ENCODE data around the gene ADGRG3. TPM values are rescaled to one million over a fixed set of nuclear protein-coding genes. Genes with fewer than 3 reads are reported as not detected.
A peak's percentile ranks its signal among the peaks of the same experiment; 100 is the strongest.
"Not testable (repeated sequence)": the region's sequence is repeated elsewhere in the genome, so short reads cannot be mapped to it uniquely, and the experiment has no call there.

ADGRG3 gene
- total and polyA plus RNA-seq, 4 donors: 0.08 to 3.9 (median 0.54) TPM

DNA sequence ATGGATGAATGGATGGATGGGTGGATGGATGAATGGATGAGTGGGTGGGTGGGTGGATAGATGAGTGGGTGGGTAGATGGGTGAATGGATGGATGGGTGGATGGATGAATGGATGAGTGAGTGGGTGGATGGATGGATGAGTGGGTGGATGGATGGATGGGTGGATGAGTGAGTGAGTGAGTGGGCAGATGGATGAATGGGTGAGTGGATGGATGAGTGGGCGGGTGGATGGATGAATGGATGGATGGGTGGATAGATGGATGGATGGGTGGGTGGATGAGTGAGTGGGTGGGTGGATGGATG, 61.0 kb downstream of the ADGRG3 start:
- H3K9me3 ChIP-seq (ENCODE audit: control insufficient read depth, low read length): no peaks in the 10 kb centered on the region
- H3K27ac ChIP-seq (ENCODE audit: low read depth in 1 of 2, low read length in 2 of 2): no peak overlapping the region
- H3K27me3 ChIP-seq (ENCODE audit: control insufficient read depth in 1 of 2, insufficient read depth in 2 of 2, low read length in 1 of 2): no peaks in the 10 kb centered on the region
- WGBS, 2 donors: 89 to 94% methylated on average over 1 of the region's 1 CpG
- no peak for ATAC-seq (ENCODE audit: low FRiP score)
- H3K4me3 ChIP-seq (ENCODE audit: low read length in 2 of 2): no peak overlapping the region
- DNase-seq: peak in 1 of 2 donors; percentile 3
- no peaks in the 10 kb centered on the region for H3K36me3 ChIP-seq (ENCODE audit: control insufficient read depth in 1 of 2, insufficient read depth in 2 of 2, low read length in 1 of 2)
- no peaks in the 10 kb centered on the region for H3K4me1 ChIP-seq (ENCODE audit: control insufficient read depth in 1 of 2, insufficient read depth in 2 of 2, low read length in 2 of 2)
- intact Hi-C loops (cut with DNase I): loop anchor here in 1 of 2 donors (10.0 kb wide), 1 partner anchor 154 kb away; no protein-coding TSS in a partner anchor

DNA sequence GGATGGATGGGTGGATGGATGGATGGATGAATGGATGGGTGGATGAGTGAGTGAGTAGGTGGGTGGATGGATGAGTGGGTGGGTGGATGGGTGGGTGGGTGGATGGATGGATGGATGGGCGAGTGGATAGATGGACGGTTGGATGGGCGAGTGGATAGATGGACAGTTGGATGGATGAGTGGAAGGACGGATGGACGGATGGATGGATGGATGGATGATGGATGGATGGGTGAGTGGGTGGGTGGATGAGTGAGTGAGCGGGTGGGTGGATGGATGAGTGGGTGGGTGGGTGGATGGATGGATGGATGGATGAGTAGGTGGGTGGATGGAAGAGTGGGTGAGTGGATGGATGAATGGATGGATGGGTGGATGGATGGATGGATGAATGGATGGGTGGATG, 61.7 kb downstream of the ADGRG3 start:
- intact Hi-C loops (cut with DNase I): loop anchor here in 1 of 2 donors (10.0 kb wide), 1 partner anchor 155 kb away; no protein-coding TSS in a partner anchor
- ATAC-seq (ENCODE audit: low FRiP score); H3K4me1 ChIP-seq (ENCODE audit: control insufficient read depth in 1 of 2, insufficient read depth in 2 of 2, low read length in 2 of 2); H3K27ac ChIP-seq (ENCODE audit: low read depth in 1 of 2, low read length in 2 of 2); H3K9me3 ChIP-seq (ENCODE audit: control insufficient read depth, low read length); H3K27me3 ChIP-seq (ENCODE audit: control insufficient read depth in 1 of 2, insufficient read depth in 2 of 2, low read length in 1 of 2); H3K4me3 ChIP-seq (ENCODE audit: low read length in 2 of 2); H3K36me3 ChIP-seq (ENCODE audit: control insufficient read depth in 1 of 2, insufficient read depth in 2 of 2, low read length in 1 of 2): not testable (repeated sequence)
- 91 to 97% methylated on average over 6 of the region's 6 CpGs for WGBS, 2 donors
- DNase-seq: peak in 1 of 2 donors; percentile 1

DNA sequence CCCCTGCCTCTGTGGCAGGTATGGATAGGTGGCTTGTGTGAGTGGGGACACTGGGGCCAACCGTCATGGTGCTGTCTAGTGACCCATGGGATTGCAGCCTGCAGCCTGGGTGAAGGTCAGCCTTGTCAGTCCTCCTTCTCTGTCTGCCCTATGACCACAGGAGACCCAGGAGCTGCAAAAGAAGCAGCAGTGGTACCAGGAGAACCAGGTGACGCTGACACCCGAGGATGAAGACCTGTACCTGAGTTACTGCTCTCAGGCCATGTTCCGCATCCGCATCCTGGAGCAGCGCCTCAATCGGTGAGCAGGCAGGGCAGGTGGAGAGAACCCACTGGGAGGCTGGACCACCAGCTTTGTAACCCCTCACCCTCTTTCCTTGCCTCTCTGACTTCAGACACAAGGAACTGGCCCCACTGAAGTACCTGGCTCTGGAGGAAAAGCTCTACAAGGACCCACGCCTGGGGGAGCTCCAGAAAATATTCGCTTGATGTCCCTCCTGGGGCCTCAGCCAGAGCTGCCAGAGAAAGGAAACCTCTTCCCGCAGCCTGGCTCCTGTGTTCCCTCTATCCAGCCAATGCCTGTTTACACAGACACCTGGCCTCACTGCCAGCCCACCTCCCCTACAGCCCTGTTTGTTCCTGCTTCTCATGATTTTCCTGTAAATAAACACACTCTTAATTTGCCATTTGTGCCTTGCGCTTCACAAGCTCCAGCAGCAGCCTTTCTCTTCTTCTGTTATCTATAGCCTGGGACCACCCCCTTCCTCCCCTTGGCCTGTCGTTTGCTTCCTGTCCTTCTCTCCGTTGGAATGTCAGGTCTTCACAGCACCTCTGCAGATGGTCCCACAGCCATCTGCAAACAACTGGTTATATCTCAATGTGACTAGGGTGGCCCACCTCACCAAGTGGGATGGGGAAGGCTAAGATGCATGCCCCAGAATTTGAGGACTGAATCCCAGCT, 62.9 kb downstream of the ADGRG3 start:
- WGBS, 2 donors: 63 to 65% methylated on average over 13 of the region's 13 CpGs
- H3K27ac ChIP-seq (ENCODE audit: low read depth in 1 of 2, low read length in 2 of 2): no peak overlapping the region
- H3K27me3 ChIP-seq (ENCODE audit: control insufficient read depth in 1 of 2, insufficient read depth in 2 of 2, low read length in 1 of 2): no peaks in the 10 kb centered on the region
- no peaks in the 10 kb centered on the region for H3K4me1 ChIP-seq (ENCODE audit: control insufficient read depth in 1 of 2, insufficient read depth in 2 of 2, low read length in 2 of 2)
- intact Hi-C loops (cut with DNase I): no loop called here
- no peaks in the 10 kb centered on the region for H3K36me3 ChIP-seq (ENCODE audit: control insufficient read depth in 1 of 2, insufficient read depth in 2 of 2, low read length in 1 of 2)
- DNase-seq (peak in 1 of 2 donors; percentile 40), ATAC-seq (ENCODE audit: low FRiP score) (no peak)
- no peaks in the 10 kb centered on the region for H3K9me3 ChIP-seq (ENCODE audit: control insufficient read depth, low read length)
- no peak overlapping the region for H3K4me3 ChIP-seq (ENCODE audit: low read length in 2 of 2)

DNA sequence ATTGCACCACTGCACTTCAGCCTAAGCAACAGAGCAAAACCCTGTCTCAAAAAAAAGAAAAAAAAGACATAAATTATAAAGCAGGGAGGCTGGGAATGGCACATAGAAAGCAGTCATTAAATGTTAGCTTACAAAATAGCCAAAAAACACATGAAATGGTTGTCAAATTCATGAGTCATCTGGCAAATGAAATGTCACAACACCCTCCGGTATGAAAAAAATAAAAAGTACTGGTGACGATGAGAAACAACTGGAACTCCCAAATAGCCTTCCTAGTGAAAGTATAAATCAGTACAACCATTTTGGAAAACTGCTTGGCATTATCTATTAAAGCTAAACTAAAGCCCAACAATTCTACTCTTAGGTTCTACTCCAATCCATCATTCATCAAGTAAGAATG, 63.9 kb downstream of the ADGRG3 start:
- Histone ChIP-seq H3K4me1 (ENCODE audit: control insufficient read depth in 1 of 2, insufficient read depth in 2 of 2, low read length in 2 of 2) (peaks cover 0 to 3% of the 10 kb centered on the region in 2 donors), H3K4me3 (ENCODE audit: low read length in 2 of 2) (no peak overlapping the region), H3K36me3 (ENCODE audit: control insufficient read depth in 1 of 2, insufficient read depth in 2 of 2, low read length in 1 of 2) (no peaks in the 10 kb centered on the region), H3K27ac (ENCODE audit: low read depth in 1 of 2, low read length in 2 of 2) (no peak overlapping the region), H3K27me3 (ENCODE audit: control insufficient read depth in 1 of 2, insufficient read depth in 2 of 2, low read length in 1 of 2) (no peaks in the 10 kb centered on the region), H3K9me3 (ENCODE audit: control insufficient read depth, low read length) (no peaks in the 10 kb centered on the region)
- DNase-seq: no peak
- intact Hi-C loops (cut with DNase I): no loop called here
- ATAC-seq (ENCODE audit: low FRiP score): no peak
- 0 to 6% methylated on average over 2 of the region's 2 CpGs for WGBS, 2 donors

DNA sequence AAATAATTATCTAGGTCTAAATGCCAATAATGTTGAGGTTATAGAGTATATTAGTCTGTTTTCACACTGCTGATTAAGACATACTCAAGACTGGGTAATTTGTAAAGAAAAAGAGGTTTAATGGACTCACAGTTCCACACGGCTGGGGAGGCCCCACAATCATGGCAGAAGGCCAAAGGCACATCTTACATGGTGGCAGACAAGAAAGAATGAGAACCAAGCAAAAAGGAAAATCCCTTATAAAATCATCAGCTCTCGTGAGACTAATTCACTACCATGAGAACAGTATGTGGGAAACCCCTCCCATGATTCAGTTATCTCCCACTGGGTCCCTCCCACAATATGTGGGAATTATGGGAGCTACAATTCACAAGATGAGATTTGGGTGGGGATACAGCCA, 64.6 kb downstream of the ADGRG3 start:
- H3K4me1 ChIP-seq (ENCODE audit: control insufficient read depth in 1 of 2, insufficient read depth in 2 of 2, low read length in 2 of 2): peaks cover 0 to 3% of the 10 kb centered on the region in 2 donors
- H3K9me3 ChIP-seq (ENCODE audit: control insufficient read depth, low read length): no peaks in the 10 kb centered on the region
- H3K4me3 ChIP-seq (ENCODE audit: low read length in 2 of 2): no peak overlapping the region
- H3K27me3 ChIP-seq (ENCODE audit: control insufficient read depth in 1 of 2, insufficient read depth in 2 of 2, low read length in 1 of 2): no peaks in the 10 kb centered on the region
- H3K36me3 ChIP-seq (ENCODE audit: control insufficient read depth in 1 of 2, insufficient read depth in 2 of 2, low read length in 1 of 2): no peaks in the 10 kb centered on the region
- intact Hi-C loops (cut with DNase I): no loop called here
- DNase-seq (peak in 1 of 2 donors; percentile 11), ATAC-seq (ENCODE audit: low FRiP score) (no peak)
- 59 to 67% methylated on average over 2 of the region's 2 CpGs for WGBS, 2 donors
- no peak overlapping the region for H3K27ac ChIP-seq (ENCODE audit: low read depth in 1 of 2, low read length in 2 of 2)

DNA sequence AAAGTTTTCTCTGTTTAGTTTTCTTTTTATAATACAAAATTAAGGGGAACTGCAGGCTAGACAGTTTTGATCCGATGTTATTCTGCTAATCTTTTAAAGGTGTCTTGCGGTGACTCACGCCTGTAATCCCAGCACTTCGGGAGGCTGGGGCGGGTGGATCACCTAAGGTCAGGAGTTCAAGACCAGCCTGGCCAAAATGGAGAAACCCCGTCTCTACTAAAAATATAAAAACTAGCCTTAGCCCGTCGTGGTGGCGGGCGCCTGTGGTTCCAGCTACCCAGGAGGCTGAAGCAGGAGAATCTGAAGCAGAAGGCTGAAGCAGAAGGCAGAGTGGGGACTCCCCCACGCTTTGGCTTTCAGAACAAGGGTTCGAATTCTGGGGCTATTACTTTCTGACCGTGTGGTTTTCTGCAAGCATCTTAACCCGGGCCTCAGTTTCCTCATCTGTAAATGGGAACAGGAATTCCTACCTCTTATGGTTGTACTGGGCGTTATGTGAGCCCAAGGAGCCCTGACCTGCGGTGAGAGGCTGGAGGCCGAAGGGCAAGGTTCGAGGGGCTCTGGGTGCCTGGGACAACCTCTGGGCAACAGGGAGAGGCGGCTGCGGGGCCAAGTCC, 66.3 kb downstream of the ADGRG3 start:
- Histone ChIP-seq H3K4me1 (ENCODE audit: control insufficient read depth in 1 of 2, insufficient read depth in 2 of 2, low read length in 2 of 2) (peaks cover 0 to 3% of the 10 kb centered on the region in 2 donors), H3K4me3 (ENCODE audit: low read length in 2 of 2) (peak overlapping the region; percentile 75 to 93), H3K9me3 (ENCODE audit: control insufficient read depth, low read length) (no peaks in the 10 kb centered on the region), H3K27me3 (ENCODE audit: control insufficient read depth in 1 of 2, insufficient read depth in 2 of 2, low read length in 1 of 2) (no peaks in the 10 kb centered on the region), H3K27ac (ENCODE audit: low read depth in 1 of 2, low read length in 2 of 2) (peak overlapping the region in 1 of 2 donors; percentile 90), H3K36me3 (ENCODE audit: control insufficient read depth in 1 of 2, insufficient read depth in 2 of 2, low read length in 1 of 2) (no peaks in the 10 kb centered on the region)
- peak in 1 of 2 donors; percentile 63 for DNase-seq
- intact Hi-C loops (cut with DNase I): no loop called here
- ATAC-seq (ENCODE audit: low FRiP score): no peak
- WGBS, 2 donors: 60 to 63% methylated on average over 20 of the region's 20 CpGs

DNA sequence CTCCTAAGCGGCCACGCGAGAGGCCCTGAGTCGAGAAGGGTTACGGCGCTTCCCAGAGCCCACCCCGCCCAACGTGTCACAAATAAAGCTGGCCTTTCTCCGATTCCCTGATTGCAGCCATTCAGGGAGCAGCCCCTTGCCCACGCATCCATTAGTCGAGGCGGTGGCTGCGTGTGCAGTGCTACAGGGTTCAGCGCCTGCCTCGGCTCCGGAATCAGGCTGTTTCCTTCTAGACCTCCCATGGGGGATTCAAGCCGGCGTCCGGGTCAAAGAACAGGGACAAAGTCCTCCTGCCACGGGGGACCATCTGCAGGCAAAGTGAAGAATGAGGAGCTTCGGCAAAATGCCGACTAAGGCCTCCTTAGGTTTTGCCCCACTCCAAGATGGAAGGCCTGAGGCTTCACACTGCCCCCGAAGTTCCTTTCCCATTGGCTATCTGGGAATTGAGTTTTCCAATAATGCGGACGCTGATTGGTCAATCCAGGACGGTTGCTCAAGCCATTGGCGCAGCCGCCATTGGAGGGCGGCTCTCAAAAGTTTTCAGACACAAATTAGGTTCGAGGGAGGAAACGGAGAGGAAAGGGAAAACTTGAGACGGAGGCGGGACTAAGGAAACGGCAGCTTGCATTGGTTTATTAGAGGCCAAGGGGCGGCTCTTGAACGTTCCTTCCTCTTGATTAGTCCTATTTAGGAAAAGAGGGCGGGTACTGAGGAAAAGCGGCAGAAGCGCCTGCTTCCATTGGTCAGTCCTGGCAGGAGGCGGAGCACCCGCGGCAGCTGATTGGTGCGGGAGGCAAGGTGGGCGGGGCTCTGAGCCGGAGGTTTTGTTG, 67.0 kb downstream of the ADGRG3 start:
- H3K27ac ChIP-seq (ENCODE audit: low read depth in 1 of 2, low read length in 2 of 2): peak overlapping the region in 1 of 2 donors; percentile 90
- H3K4me3 ChIP-seq (ENCODE audit: low read length in 2 of 2): peak overlapping the region; percentile 75 to 93

DNA sequence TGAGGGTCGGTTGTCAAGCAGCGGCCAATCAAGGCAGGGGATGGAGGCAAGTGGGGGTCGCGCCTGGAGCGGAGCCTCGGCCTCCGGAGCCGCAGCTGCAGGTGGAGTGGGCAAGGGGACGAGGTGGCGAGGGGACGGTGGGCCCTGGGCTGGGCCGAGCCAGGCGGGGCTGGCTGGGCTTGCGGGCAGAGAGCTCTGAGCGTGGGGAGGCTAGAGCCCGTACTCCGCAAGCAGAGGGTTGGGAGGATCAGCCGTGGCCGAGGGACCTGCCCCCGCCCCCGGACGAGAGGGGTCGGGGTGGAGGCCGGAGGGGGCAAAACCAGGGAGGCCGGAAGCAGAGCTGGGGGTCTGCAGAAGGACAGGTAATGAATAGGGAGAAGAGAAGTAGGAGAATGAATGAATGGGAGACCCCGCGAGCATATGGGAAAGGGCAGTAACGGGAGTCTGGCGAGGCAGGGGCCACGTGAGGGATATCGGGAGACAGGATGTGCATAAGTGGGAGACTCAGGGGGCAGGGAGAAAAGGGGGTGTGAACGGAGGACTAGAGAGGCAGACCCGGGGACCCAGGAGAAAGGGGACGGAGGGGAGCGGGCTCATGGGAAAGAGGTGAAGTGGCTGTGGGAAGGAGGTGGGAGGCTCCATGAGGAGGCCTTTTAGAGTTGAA, 67.8 kb downstream of the ADGRG3 start, which contains the start of gene KATNB1:
Gene KATNB1, plus strand, starts transcription at position 16 of the 664 bp plus-strand sequence. CDS start 1,474 bp downstream, outside the sequence.
- Histone ChIP-seq H3K27ac (ENCODE audit: low read depth in 1 of 2, low read length in 2 of 2) (peak within 1 kb of the TSS in 1 of 2 donors; percentile 90), H3K4me1 (ENCODE audit: control insufficient read depth in 1 of 2, insufficient read depth in 2 of 2, low read length in 2 of 2) (peaks cover 0 to 3% of the 10 kb centered on the region in 2 donors), H3K4me3 (ENCODE audit: low read length in 2 of 2) (peak within 1 kb of the TSS; percentile 75 to 93), H3K9me3 (ENCODE audit: control insufficient read depth, low read length) (no peaks in the 10 kb centered on the region), H3K27me3 (ENCODE audit: control insufficient read depth in 1 of 2, insufficient read depth in 2 of 2, low read length in 1 of 2) (no peaks in the 10 kb centered on the region), H3K36me3 (ENCODE audit: control insufficient read depth in 1 of 2, insufficient read depth in 2 of 2, low read length in 1 of 2) (no peaks in the 10 kb centered on the region)
- 1% methylated on average over 35 of the region's 35 CpGs for WGBS, 2 donors
- ATAC-seq (ENCODE audit: low FRiP score) (no peak), DNase-seq (no peak)
- intact Hi-C loops (cut with DNase I): loop anchor here in 1 of 2 donors (2.0 to 5.0 kb wide), 2 partner anchors 21 to 66 kb away; partner anchors contain the start of gene KIFC3

More for the DNA sequence above, 67.0 kb downstream of the ADGRG3 start:
- Histone ChIP-seq H3K36me3 (ENCODE audit: control insufficient read depth in 1 of 2, insufficient read depth in 2 of 2, low read length in 1 of 2) (no peaks in the 10 kb centered on the region), H3K9me3 (ENCODE audit: control insufficient read depth, low read length) (no peaks in the 10 kb centered on the region), H3K27me3 (ENCODE audit: control insufficient read depth in 1 of 2, insufficient read depth in 2 of 2, low read length in 1 of 2) (no peaks in the 10 kb centered on the region), H3K4me1 (ENCODE audit: control insufficient read depth in 1 of 2, insufficient read depth in 2 of 2, low read length in 2 of 2) (peaks cover 0 to 3% of the 10 kb centered on the region in 2 donors)
- intact Hi-C loops (cut with DNase I): loop anchor here in 1 of 2 donors (5.0 kb wide), 1 partner anchor 67 kb away; the partner anchor contains the start of gene KIFC3
- 0 to 1% methylated on average over 45 of the region's 45 CpGs for WGBS, 2 donors
- DNase-seq (peak; percentile 99), ATAC-seq (ENCODE audit: low FRiP score) (peak; percentile 96)

All from aorta (tissue), 5 donors.